ENCODE measurements around the gene LSM2.

Gene LSM2

GRCh38 chr6:31785475-31785874 is 21.3 kb downstream of the LSM2 start:
- TF ChIP-seq CTCF (conservative IDR thresholded peaks at IDR 0.05; ENCODE audit: low read length) (no peak), EZH2phosphoT487 (IDR thresholded peaks at IDR 0.05; ENCODE audit: borderline replicate concordance) (no peak)
- Histone ChIP-seq H3K9me2 (replicated peaks; ENCODE audit: low read depth, low read length) (no peaks in the 10 kb centered on the region), H3K9ac (ENCODE audit: low read depth, low read length, poor library complexity, severe bottlenecking) (no peak overlapping the region), H3K27me3 (ENCODE audit: insufficient read depth, low read length, poor library complexity, severe bottlenecking) (no peaks in the 10 kb centered on the region), H3K36me3 (ENCODE audit: insufficient read depth, low read length) (peaks cover 46% of the 10 kb centered on the region), H3K4me1 (ENCODE audit: insufficient read depth, low read length, poor library complexity, severe bottlenecking) (no peaks in the 10 kb centered on the region), H3F3A (ENCODE audit: low read depth) (no peaks in the 10 kb centered on the region), H3K4me2 (ENCODE audit: low read depth, low read length, poor library complexity, severe bottlenecking) (no peak overlapping the region), H4K20me1 (ENCODE audit: insufficient read depth, low read length, poor library complexity, severe bottlenecking) (no peaks in the 10 kb centered on the region), H3K9me3 (ENCODE audit: insufficient read depth, low read depth, low read length) (no peaks in the 10 kb centered on the region), H3K4me3 (ENCODE audit: low read length, poor library complexity, severe bottlenecking) (no peak overlapping the region), H2AFZ (ENCODE audit: low read length) (no peak overlapping the region), H3K79me2 (ENCODE audit: insufficient read depth, low read length) (no peaks in the 10 kb centered on the region; the same call in 1 of the 2 replicates)

GRCh38 chr6:31784098-31784925 is 22.5 kb downstream of the LSM2 start:
- H3K27me3 ChIP-seq (ENCODE audit: insufficient read depth, low read length, poor library complexity, severe bottlenecking): no peaks in the 10 kb centered on the region
- H4K20me1 ChIP-seq (ENCODE audit: insufficient read depth, low read length, poor library complexity, severe bottlenecking): no peaks in the 10 kb centered on the region
- H3K4me2 ChIP-seq (ENCODE audit: low read depth, low read length, poor library complexity, severe bottlenecking): no peak overlapping the region
- no peak overlapping the region for H2AFZ ChIP-seq (ENCODE audit: low read length)
- H3K79me2 ChIP-seq (ENCODE audit: insufficient read depth, low read length): no peaks in the 10 kb centered on the region; the same call in 1 of the 2 replicates
- H3K9me3 ChIP-seq (ENCODE audit: insufficient read depth, low read depth, low read length): no peaks in the 10 kb centered on the region
- no peak overlapping the region for H3K9ac ChIP-seq (ENCODE audit: low read depth, low read length, poor library complexity, severe bottlenecking)
- no peaks in the 10 kb centered on the region for H3F3A ChIP-seq (ENCODE audit: low read depth)
- no peaks in the 10 kb centered on the region for H3K9me2 ChIP-seq (replicated peaks; ENCODE audit: low read depth, low read length)
- no peaks in the 10 kb centered on the region for H3K4me1 ChIP-seq (ENCODE audit: insufficient read depth, low read length, poor library complexity, severe bottlenecking)
- H3K4me3 ChIP-seq (ENCODE audit: low read length, poor library complexity, severe bottlenecking): no peak overlapping the region
- peaks cover 54% of the 10 kb centered on the region; the same call in 1 of the 2 replicates for H3K36me3 ChIP-seq (ENCODE audit: insufficient read depth, low read length)
- no peak for TF ChIP-seq EZH2phosphoT487 (IDR thresholded peaks at IDR 0.05; ENCODE audit: borderline replicate concordance)
- no peak for TF ChIP-seq CTCF (conservative IDR thresholded peaks at IDR 0.05; ENCODE audit: low read length)

- H3K79me2 ChIP-seq (ENCODE audit: insufficient read depth, low read length): no peaks in the 10 kb centered on the region
- H3K4me3 ChIP-seq (ENCODE audit: low read length, poor library complexity, severe bottlenecking): no peak overlapping the region
- peaks cover 2% of the 10 kb centered on the region for H3K4me1 ChIP-seq (ENCODE audit: insufficient read depth, low read length, poor library complexity, severe bottlenecking)
- H3F3A ChIP-seq (ENCODE audit: low read depth): no peaks in the 10 kb centered on the region
- H3K9ac ChIP-seq (ENCODE audit: low read depth, low read length, poor library complexity, severe bottlenecking): no peak overlapping the region
- H3K9me2 ChIP-seq (replicated peaks; ENCODE audit: low read depth, low read length): no peaks in the 10 kb centered on the region
- no peaks in the 10 kb centered on the region for H4K20me1 ChIP-seq (ENCODE audit: insufficient read depth, low read length, poor library complexity, severe bottlenecking)
- no peak overlapping the region for H2AFZ ChIP-seq (ENCODE audit: low read length)
- TF ChIP-seq EZH2phosphoT487 (IDR thresholded peaks at IDR 0.05; ENCODE audit: borderline replicate concordance) (no peak), CTCF (conservative IDR thresholded peaks at IDR 0.05; ENCODE audit: low read length) (no peak)
- no peaks in the 10 kb centered on the region for H3K9me3 ChIP-seq (ENCODE audit: insufficient read depth, low read depth, low read length)
- peaks cover 55% of the 10 kb centered on the region; the same call in 1 of the 2 replicates for H3K36me3 ChIP-seq (ENCODE audit: insufficient read depth, low read length)
- H3K4me2 ChIP-seq (ENCODE audit: low read depth, low read length, poor library complexity, severe bottlenecking): no peak overlapping the region
- H3K27me3 ChIP-seq (ENCODE audit: insufficient read depth, low read length, poor library complexity, severe bottlenecking): no peaks in the 10 kb centered on the region
Observed at GRCh38 chr6:31782126-31782855, 24.5 kb downstream of the LSM2 start.

Data from Loucy (cell line).